ENCODE results near the gene ATP1B1. TPM values are rescaled to one million over a fixed set of nuclear protein-coding genes. Genes with fewer than 3 reads are reported as not detected.
"Not testable (repeated sequence)": the region's sequence is repeated elsewhere in the genome, so short reads cannot be mapped to it uniquely, and the experiment has no call there.

Gene ATP1B1
- total RNA-seq, 2 donors from 2014 or later, result 3.5 to 7.1 TPM

DNA sequence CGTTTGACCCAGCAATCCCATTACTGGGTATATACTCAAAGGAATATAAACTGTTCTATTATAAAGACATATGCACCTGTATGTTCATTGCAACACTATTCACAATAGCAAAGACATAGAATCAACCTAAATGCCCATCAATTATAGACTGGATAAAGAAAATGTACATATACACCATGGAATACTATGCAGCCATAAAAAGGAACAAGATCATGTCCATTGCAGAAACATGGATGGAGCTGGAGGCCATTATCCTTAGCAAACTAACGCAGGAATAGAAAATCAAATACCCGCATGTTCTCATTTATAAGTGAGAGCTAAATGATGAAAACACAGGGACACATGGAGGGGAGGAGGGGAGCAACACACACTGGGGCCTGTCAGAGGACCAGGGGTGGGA lies 72.9 kb downstream of the ATP1B1 start:
- H3K36me3 Mint-ChIP-seq (ENCODE audit: low read depth), result not testable (repeated sequence)

DNA sequence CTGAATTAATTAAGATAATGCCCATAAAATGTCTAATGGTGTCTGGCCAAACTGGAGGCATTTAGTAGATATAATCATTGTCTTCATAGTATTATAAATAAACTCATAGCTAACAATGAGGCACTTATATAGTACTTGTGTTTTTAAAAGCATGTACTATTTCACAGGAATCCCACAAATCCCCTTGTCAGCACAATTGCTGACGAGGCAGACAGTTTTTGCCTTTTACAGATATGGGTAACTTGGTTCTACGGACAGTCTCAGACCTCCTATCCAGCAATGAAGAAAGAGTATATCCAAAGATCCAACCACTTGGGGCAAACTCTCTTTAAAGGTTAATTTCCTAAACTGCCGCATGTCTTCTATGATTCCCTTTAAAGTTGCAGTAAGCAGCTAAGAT lies 73.7 kb downstream of the ATP1B1 start:
- Mint-ChIP-seq H3K4me3 (no peak overlapping the region), H3K36me3 (ENCODE audit: low read depth) (no peaks in the 10 kb centered on the region), H3K27me3 (no peaks in the 10 kb centered on the region), H3K27ac (no peak overlapping the region), H3K4me1 (no peaks in the 10 kb centered on the region)
- H3K9me3 ChIP-seq (ENCODE audit: control insufficient read depth, low read length, poor library complexity, severe bottlenecking), result no peaks in the 10 kb centered on the region
- DNase-seq, result no peak
- ATAC-seq, result no peak

More for the DNA sequence above, 72.9 kb downstream of the ATP1B1 start:
- not testable (repeated sequence) for H3K4me3 Mint-ChIP-seq; ATAC-seq; H3K27ac Mint-ChIP-seq; H3K27me3 Mint-ChIP-seq; H3K9me3 ChIP-seq (ENCODE audit: control insufficient read depth, low read length, poor library complexity, severe bottlenecking); H3K4me1 Mint-ChIP-seq; DNase-seq

Measured in T-helper 17 cell (primary cell).